CD14-positive monocyte (primary cell): ENCODE data around the gene RNF212. TPM values are rescaled to one million over a fixed set of nuclear protein-coding genes. Genes with fewer than 3 reads are reported as not detected.

Experiments
- DNase-seq, 3 donors: peaks; one replicate each; pipeline ENCODE4 v3.0.0-alpha.2; 2011 to 2022
- H2AFZ ChIP-seq: 2 replicates; pipeline ENCODE4 v1.6.0; 2012; ENCODE audit warnings: mild to moderate bottlenecking, low read depth, low read length, inconsistent platforms; ENCODE audit not compliant: insufficient read depth, poor library complexity, severe bottlenecking
- H3K27ac ChIP-seq, 2 donors: 1 replicate in 1 of 2; 2 replicates in 1 of 2; pipeline ENCODE4 v1.5.1; 2012 to 2013; ENCODE audit warnings: low read length in 2 of 2, control low read depth in 1 of 2, inconsistent platforms in 1 of 2, low read depth in 1 of 2, mild to moderate bottlenecking in 1 of 2
- H3K27me3 ChIP-seq, 2 donors: one replicate each; pipeline versions ENCODE4 v1.6.0 to v1.6.1; 2011 to 2013; ENCODE audit warnings: low read length in 2 of 2; ENCODE audit not compliant: control insufficient read depth in 2 of 2, insufficient read depth in 2 of 2
- H3K36me3 ChIP-seq, 2 donors: replicated peaks in 1 of 2; 1 replicate in 1 of 2; 2 replicates in 1 of 2; pipeline versions ENCODE4 v1.5.1 to v1.6.1; 2012 to 2013; ENCODE audit warnings: low read length in 2 of 2, control low read depth in 1 of 2, inconsistent platforms in 1 of 2, mild to moderate bottlenecking in 1 of 2; ENCODE audit not compliant: insufficient read depth in 2 of 2, control insufficient read depth in 1 of 2
- H3K4me1 ChIP-seq, 2 donors: 1 replicate in 1 of 2; 2 replicates in 1 of 2; pipeline versions ENCODE4 v1.5.1 to v1.6.1; 2012 to 2013; ENCODE audit warnings: low read length in 2 of 2, control low read depth in 1 of 2, inconsistent platforms in 1 of 2, mild to moderate bottlenecking in 1 of 2, moderate library complexity in 1 of 2; ENCODE audit not compliant: insufficient read depth in 2 of 2, control insufficient read depth in 1 of 2
- H3K4me2 ChIP-seq: replicated peaks from 2 replicates; pipeline ENCODE3; 2012; ENCODE audit warnings: low read length, moderate library complexity, mild to moderate bottlenecking; ENCODE audit not compliant: poor library complexity, severe bottlenecking; ENCODE audit errors: extremely low read depth
- H3K4me3 ChIP-seq, 3 experiments: fragments of 200-600 bp in 1 of 3; sonication (generic) in 1 of 3; replicated peaks in 1 of 3; 1 replicate in 2 of 3; 2 replicates in 1 of 3; pipeline ENCODE4 v1.5.1; 2011 to 2013; ENCODE audit warnings: low read length in 3 of 3, mild to moderate bottlenecking in 3 of 3, control low read depth in 2 of 3, low read depth in 2 of 3, inconsistent platforms in 1 of 3, moderate library complexity in 1 of 3
- H3K79me2 ChIP-seq: 2 replicates; pipeline ENCODE4 v1.6.0; 2012; ENCODE audit warnings: mild to moderate bottlenecking, control low read depth, inconsistent platforms, low read length, moderate library complexity; ENCODE audit not compliant: insufficient read depth
- H3K9ac ChIP-seq: 2 replicates; pipeline ENCODE4 v1.6.0; 2017; ENCODE audit warnings: low read length, mild to moderate bottlenecking; ENCODE audit not compliant: insufficient read depth, poor library complexity, severe bottlenecking
- H3K9me3 ChIP-seq, 2 donors: replicated peaks in 1 of 2; 1 replicate in 1 of 2; 2 replicates in 1 of 2; pipeline versions ENCODE4 v1.5.1 to v1.6.1; 2012 to 2013; ENCODE audit warnings: low read length in 2 of 2, control low read depth in 1 of 2; ENCODE audit not compliant: control insufficient read depth in 1 of 2, insufficient read depth in 1 of 2
- H4K20me1 ChIP-seq: 2 replicates; pipeline ENCODE4 v1.6.0; 2012; ENCODE audit warnings: mild to moderate bottlenecking, low read length, control low read depth, moderate library complexity; ENCODE audit not compliant: insufficient read depth
- H3K27ac Mint-ChIP-seq, 7 donors: one replicate each; pipeline ENCODE4 v1.8.0; 2020; ENCODE audit warnings: mild to moderate bottlenecking in 7 of 7, mixed read lengths in 7 of 7, moderate library complexity in 6 of 7, inconsistent platforms in 2 of 7
- H3K27me3 Mint-ChIP-seq, 3 donors: one replicate each; pipeline ENCODE4 v1.8.0; 2021 to 2022; ENCODE audit warnings: low read depth in 3 of 3, mild to moderate bottlenecking in 3 of 3, mixed read lengths in 3 of 3, moderate library complexity in 3 of 3, inconsistent platforms in 1 of 3
- H3K36me3 Mint-ChIP-seq, 2 donors: one replicate each; pipeline ENCODE4 v1.8.0; 2020; ENCODE audit warnings: mixed read lengths in 2 of 2, inconsistent platforms in 1 of 2, mild to moderate bottlenecking in 1 of 2
- H3K4me1 Mint-ChIP-seq: one replicate; pipeline ENCODE4 v1.8.0; 2020; ENCODE audit warnings: mild to moderate bottlenecking, mixed read lengths
- H3K4me3 Mint-ChIP-seq, 2 donors: one replicate each; pipeline ENCODE4 v1.8.0; 2020; ENCODE audit warnings: mild to moderate bottlenecking in 2 of 2, mixed read lengths in 2 of 2, moderate library complexity in 1 of 2
- H3K9me3 Mint-ChIP-seq, 7 donors: one replicate each; pipeline ENCODE4 v1.8.0; 2020 to 2022; ENCODE audit warnings: mixed read lengths in 7 of 7, mild to moderate bottlenecking in 6 of 7, moderate library complexity in 6 of 7, inconsistent platforms in 2 of 7
- WGBS: methylation state at CpG from one replicate; pipeline ENCODE4 v1.1.5; 2013; ENCODE audit warnings: missing lambda C conversion rate; ENCODE audit not compliant: insufficient coverage; 5-methylcytosine and 5-hydroxymethylcytosine counted together
- intact Hi-C, 2 donors: fragments of 100-400 bp; cut with micrococcal nuclease; formaldehyde crosslinking; loops; one replicate each; pipeline versions ENCODE4 v1.15.0 to v1.15.1; 2023
- polyA plus RNA-seq, 3 donors: library from polyadenylated mRNA; depleted of rRNA in 1 of 3; unstranded in 2 of 3; stranded (reverse) in 1 of 3; fragments of 300-500 nt in 2 of 3; fragments of >200 nt in 1 of 3; fragmentation: Illumina TruSeq in 2 of 3; gene quantifications; 1 replicate in 2 of 3; 2 replicates in 1 of 3; pipeline ENCODE4 v1.2.3, GENCODE V29; 2012 to 2021
- TF ChIP-seq, protein P1 (sequence below): fragments of 200-600 bp; IDR thresholded peaks from one replicate; pipeline ENCODE4 v1.8.0; 2022; ENCODE audit warnings: antibody characterized with exemption, mild to moderate bottlenecking

Gene RNF212
- polyA plus RNA-seq, 3 donors: 0.17 to 0.83 TPM; not detected in 1

DNA sequence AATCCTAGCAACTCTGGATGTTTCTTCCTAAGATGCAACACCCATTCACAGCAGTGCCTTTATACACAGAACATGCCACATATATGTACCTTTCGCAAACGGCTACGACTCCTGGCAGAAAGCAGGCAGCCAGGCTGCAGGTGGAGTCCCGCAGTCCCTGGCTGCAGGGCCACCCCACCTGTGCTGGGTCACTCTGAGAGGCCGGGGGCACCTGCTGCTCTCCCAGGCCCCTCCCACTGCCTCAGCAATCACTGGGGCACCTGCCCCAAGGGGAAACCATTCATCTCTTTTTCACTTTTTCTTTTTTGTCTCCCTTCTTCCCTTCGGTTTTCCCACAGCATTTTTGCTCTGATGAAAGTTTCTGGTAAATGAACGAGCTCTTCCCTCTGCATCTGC is 28.0 kb downstream of the RNF212 start:
- Histone ChIP-seq H3K27ac (no peak overlapping the region), H3K79me2 (no peaks in the 10 kb centered on the region), H3K27me3 (no peaks in the 10 kb centered on the region), H3K4me2 (no peak overlapping the region), H2AFZ (no peak overlapping the region), H3K36me3 (no peaks in the 10 kb centered on the region), H3K9ac (no peak overlapping the region), H3K9me3 (peaks cover 14 to 21% of the 10 kb centered on the region in 2 donors), H3K4me3 (no peak overlapping the region), H4K20me1 (no peaks in the 10 kb centered on the region), H3K4me1 (peaks cover 22 to 24% of the 10 kb centered on the region in 2 donors)
- intact Hi-C loops: no loop called here
- no peak for DNase-seq
- H3K4me1 Mint-ChIP-seq: peaks cover 26% of the 10 kb centered on the region
- 93% methylated on average over 6 of the region's 7 CpGs for WGBS
- TF ChIP-seq, protein P1, sequence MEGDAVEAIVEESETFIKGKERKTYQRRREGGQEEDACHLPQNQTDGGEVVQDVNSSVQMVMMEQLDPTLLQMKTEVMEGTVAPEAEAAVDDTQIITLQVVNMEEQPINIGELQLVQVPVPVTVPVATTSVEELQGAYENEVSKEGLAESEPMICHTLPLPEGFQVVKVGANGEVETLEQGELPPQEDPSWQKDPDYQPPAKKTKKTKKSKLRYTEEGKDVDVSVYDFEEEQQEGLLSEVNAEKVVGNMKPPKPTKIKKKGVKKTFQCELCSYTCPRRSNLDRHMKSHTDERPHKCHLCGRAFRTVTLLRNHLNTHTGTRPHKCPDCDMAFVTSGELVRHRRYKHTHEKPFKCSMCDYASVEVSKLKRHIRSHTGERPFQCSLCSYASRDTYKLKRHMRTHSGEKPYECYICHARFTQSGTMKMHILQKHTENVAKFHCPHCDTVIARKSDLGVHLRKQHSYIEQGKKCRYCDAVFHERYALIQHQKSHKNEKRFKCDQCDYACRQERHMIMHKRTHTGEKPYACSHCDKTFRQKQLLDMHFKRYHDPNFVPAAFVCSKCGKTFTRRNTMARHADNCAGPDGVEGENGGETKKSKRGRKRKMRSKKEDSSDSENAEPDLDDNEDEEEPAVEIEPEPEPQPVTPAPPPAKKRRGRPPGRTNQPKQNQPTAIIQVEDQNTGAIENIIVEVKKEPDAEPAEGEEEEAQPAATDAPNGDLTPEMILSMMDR: no peak
- peaks cover 11 to 29% (median 25%) of the 10 kb centered on the region in 7 donors for H3K9me3 Mint-ChIP-seq
- peaks cover 3 to 11% (median 3%) of the 10 kb centered on the region in 3 donors for H3K27me3 Mint-ChIP-seq
- no peak overlapping the region for H3K27ac Mint-ChIP-seq
- no peak overlapping the region for H3K4me3 Mint-ChIP-seq
- peaks cover 0 to 3% of the 10 kb centered on the region in 2 donors for H3K36me3 Mint-ChIP-seq

DNA sequence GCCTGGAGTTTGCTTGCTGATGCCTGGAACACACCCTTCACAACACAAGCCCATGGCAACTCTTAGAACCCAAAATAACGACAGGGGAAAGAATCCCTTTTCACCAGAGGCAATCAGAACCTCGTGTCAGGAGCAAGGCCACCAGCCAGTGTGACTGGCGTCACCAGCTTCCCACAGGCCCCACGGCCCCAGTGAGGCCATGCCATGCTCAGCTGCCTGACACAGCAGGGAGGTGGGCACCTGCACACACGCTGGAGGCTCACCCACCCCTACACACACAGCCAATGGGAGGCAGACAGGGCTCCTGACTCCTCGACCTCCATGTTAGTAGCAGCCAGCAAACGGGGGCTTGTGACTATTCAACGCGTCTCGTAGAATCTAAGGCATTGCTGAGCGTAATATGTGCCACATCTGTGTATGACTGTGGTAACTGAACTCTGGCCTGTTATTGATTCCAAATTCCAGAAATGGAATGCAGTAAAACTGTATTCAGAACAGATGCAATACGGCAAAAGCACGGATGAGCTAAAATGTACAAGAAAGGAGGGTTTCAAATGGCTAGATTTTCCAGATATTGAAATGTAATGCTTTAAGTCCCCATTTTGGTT is 28.5 kb downstream of the RNF212 start:
- TF ChIP-seq, protein P1: no peak
- Histone ChIP-seq H3K9me3 (peaks cover 12 to 20% of the 10 kb centered on the region in 2 donors), H3K4me1 (peaks cover 22 to 24% of the 10 kb centered on the region in 2 donors), H3K79me2 (no peaks in the 10 kb centered on the region), H3K9ac (no peak overlapping the region), H3K27me3 (no peaks in the 10 kb centered on the region), H3K27ac (no peak overlapping the region), H2AFZ (no peak overlapping the region), H3K4me2 (no peak overlapping the region), H3K4me3 (no peak overlapping the region), H4K20me1 (no peaks in the 10 kb centered on the region), H3K36me3 (no peaks in the 10 kb centered on the region)
- H3K27me3 Mint-ChIP-seq: peaks cover 4 to 11% (median 6%) of the 10 kb centered on the region in 3 donors
- H3K36me3 Mint-ChIP-seq: peaks cover 0 to 3% of the 10 kb centered on the region in 2 donors
- peaks cover 10 to 27% (median 24%) of the 10 kb centered on the region in 7 donors for H3K9me3 Mint-ChIP-seq
- no peak overlapping the region for H3K27ac Mint-ChIP-seq
- intact Hi-C loops: loop anchor here in 1 of 2 donors (5.0 kb wide), 1 partner anchor 43 kb away; no protein-coding TSS in a partner anchor
- no peak for DNase-seq
- peaks cover 26% of the 10 kb centered on the region for H3K4me1 Mint-ChIP-seq
- 96% methylated on average over 12 of the region's 13 CpGs for WGBS
- H3K4me3 Mint-ChIP-seq: no peak overlapping the region
